Measurements from ENCODE around the gene ANKEF1. TPM values are rescaled to one million over a fixed set of nuclear protein-coding genes. Genes with fewer than 3 reads are reported as not detected.
A peak's percentile ranks its signal among the peaks of the same experiment; 100 is the strongest.

ANKEF1 gene
- total and polyA plus RNA-seq, 2 experiments from 2014 or later = 4.7 to 9.7 TPM

DNA sequence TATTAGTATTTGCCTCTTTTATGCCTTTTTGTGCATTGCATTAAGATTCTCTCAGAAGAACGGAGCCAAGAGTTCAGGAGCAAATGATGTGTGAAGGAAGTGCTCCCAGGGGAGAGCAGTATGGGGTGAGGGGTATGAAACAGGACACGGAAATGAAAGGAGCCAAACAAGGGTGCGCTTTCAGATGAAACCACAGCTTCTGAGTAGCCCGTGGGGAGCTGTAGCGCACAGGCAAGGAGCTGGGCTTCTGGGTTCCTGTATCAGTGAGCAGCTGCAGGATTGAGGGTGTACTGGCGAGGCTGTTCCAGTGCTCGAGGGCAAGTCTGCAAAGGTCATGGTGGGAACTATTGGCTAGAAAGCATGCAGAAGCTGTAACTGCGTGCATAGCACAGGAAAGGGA, 25.4 kb downstream of the ANKEF1 start:
- no peaks in the 10 kb centered on the region for H3F3A ChIP-seq (replicated peaks; ENCODE audit: low read depth)
- no peaks in the 10 kb centered on the region for H3K27me3 ChIP-seq (ENCODE audit: insufficient read depth)
- Mint-ChIP-seq H3K4me3 (no peak overlapping the region; the same call in 2 of the 3 replicates), H3K27me3 (ENCODE audit: insufficient read depth, low read depth, poor library complexity) (peaks cover 2% of the 10 kb centered on the region), H3K27ac (peak overlapping the region; percentile 45; the same call in 1 of the 2 replicates), H3K4me1 (peaks cover 17% of the 10 kb centered on the region), H3K36me3 (ENCODE audit: low read depth) (peaks cover 4% of the 10 kb centered on the region; the same call in 2 of the 3 replicates), H3K9me3 (no peaks in the 10 kb centered on the region)
- no peak overlapping the region for H3K4me3 ChIP-seq
- no peak for TF ChIP-seq STAT1 (IDR thresholded peaks at IDR 0.05; ENCODE audit: unreplicated experiment)
- TF ChIP-seq, protein P1, sequence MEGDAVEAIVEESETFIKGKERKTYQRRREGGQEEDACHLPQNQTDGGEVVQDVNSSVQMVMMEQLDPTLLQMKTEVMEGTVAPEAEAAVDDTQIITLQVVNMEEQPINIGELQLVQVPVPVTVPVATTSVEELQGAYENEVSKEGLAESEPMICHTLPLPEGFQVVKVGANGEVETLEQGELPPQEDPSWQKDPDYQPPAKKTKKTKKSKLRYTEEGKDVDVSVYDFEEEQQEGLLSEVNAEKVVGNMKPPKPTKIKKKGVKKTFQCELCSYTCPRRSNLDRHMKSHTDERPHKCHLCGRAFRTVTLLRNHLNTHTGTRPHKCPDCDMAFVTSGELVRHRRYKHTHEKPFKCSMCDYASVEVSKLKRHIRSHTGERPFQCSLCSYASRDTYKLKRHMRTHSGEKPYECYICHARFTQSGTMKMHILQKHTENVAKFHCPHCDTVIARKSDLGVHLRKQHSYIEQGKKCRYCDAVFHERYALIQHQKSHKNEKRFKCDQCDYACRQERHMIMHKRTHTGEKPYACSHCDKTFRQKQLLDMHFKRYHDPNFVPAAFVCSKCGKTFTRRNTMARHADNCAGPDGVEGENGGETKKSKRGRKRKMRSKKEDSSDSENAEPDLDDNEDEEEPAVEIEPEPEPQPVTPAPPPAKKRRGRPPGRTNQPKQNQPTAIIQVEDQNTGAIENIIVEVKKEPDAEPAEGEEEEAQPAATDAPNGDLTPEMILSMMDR (conservative IDR thresholded peaks at IDR 0.05; ENCODE audit: low read depth in 2 of 2) = no peak
- TF ChIP-seq CREB1 (CRISPR knock-in tag; IDR thresholded peaks at IDR 0.05; ENCODE audit: low read depth) = no peak
- TF ChIP-seq JUNB (IDR thresholded peaks at IDR 0.05; ENCODE audit: unreplicated experiment) = no peak
- TF ChIP-seq EZH2phosphoT487 (IDR thresholded peaks at IDR 0.05; ENCODE audit: unreplicated experiment) = no peak
- TF ChIP-seq EZH2 (IDR thresholded peaks at IDR 0.05; ENCODE audit: low read depth, unreplicated experiment) = no peak
- TF ChIP-seq NANOG (IDR thresholded peaks at IDR 0.05; ENCODE audit: borderline replicate concordance) = no peak
- TF ChIP-seq, protein P2, sequence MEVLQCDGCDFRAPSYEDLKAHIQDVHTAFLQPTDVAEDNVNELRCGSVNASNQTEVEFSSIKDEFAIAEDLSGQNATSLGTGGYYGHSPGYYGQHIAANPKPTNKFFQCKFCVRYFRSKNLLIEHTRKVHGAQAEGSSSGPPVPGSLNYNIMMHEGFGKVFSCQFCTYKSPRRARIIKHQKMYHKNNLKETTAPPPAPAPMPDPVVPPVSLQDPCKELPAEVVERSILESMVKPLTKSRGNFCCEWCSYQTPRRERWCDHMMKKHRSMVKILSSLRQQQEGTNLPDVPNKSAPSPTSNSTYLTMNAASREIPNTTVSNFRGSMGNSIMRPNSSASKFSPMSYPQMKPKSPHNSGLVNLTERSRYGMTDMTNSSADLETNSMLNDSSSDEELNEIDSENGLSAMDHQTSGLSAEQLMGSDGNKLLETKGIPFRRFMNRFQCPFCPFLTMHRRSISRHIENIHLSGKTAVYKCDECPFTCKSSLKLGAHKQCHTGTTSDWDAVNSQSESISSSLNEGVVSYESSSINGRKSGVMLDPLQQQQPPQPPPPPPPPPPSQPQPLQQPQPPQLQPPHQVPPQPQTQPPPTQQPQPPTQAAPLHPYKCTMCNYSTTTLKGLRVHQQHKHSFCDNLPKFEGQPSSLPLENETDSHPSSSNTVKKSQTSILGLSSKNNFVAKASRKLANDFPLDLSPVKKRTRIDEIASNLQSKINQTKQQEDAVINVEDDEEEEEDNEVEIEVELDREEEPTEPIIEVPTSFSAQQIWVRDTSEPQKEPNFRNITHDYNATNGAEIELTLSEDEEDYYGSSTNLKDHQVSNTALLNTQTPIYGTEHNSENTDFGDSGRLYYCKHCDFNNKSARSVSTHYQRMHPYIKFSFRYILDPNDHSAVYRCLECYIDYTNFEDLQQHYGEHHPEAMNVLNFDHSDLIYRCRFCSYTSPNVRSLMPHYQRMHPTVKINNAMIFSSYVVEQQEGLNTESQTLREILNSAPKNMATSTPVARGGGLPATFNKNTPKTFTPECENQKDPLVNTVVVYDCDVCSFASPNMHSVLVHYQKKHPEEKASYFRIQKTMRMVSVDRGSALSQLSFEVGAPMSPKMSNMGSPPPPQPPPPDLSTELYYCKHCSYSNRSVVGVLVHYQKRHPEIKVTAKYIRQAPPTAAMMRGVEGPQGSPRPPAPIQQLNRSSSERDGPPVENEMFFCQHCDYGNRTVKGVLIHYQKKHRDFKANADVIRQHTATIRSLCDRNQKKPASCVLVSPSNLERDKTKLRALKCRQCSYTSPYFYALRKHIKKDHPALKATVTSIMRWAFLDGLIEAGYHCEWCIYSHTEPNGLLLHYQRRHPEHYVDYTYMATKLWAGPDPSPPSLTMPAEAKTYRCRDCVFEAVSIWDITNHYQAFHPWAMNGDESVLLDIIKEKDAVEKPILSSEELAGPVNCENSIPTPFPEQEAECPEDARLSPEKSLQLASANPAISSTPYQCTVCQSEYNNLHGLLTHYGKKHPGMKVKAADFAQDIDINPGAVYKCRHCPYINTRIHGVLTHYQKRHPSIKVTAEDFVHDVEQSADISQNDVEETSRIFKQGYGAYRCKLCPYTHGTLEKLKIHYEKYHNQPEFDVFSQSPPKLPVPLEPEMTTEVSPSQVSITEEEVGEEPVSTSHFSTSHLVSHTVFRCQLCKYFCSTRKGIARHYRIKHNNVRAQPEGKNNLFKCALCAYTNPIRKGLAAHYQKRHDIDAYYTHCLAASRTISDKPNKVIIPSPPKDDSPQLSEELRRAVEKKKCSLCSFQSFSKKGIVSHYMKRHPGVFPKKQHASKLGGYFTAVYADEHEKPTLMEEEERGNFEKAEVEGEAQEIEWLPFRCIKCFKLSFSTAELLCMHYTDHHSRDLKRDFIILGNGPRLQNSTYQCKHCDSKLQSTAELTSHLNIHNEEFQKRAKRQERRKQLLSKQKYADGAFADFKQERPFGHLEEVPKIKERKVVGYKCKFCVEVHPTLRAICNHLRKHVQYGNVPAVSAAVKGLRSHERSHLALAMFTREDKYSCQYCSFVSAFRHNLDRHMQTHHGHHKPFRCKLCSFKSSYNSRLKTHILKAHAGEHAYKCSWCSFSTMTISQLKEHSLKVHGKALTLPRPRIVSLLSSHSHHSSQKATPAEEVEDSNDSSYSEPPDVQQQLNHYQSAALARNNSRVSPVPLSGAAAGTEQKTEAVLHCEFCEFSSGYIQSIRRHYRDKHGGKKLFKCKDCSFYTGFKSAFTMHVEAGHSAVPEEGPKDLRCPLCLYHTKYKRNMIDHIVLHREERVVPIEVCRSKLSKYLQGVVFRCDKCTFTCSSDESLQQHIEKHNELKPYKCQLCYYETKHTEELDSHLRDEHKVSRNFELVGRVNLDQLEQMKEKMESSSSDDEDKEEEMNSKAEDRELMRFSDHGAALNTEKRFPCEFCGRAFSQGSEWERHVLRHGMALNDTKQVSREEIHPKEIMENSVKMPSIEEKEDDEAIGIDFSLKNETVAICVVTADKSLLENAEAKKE (CRISPR knock-in tag; IDR thresholded peaks at IDR 0.05) = no peak
- TF ChIP-seq POLR2AphosphoS5 (IDR thresholded peaks at IDR 0.05; ENCODE audit: low read depth) = no peak
- no peak for TF ChIP-seq ZNF331 (CRISPR knock-in tag; IDR thresholded peaks at IDR 0.05; ENCODE audit: low read depth)
- TF ChIP-seq, protein P3, sequence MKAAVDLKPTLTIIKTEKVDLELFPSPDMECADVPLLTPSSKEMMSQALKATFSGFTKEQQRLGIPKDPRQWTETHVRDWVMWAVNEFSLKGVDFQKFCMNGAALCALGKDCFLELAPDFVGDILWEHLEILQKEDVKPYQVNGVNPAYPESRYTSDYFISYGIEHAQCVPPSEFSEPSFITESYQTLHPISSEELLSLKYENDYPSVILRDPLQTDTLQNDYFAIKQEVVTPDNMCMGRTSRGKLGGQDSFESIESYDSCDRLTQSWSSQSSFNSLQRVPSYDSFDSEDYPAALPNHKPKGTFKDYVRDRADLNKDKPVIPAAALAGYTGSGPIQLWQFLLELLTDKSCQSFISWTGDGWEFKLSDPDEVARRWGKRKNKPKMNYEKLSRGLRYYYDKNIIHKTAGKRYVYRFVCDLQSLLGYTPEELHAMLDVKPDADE (IDR thresholded peaks at IDR 0.05) = no peak
- TF ChIP-seq ZNF114 (CRISPR knock-in tag; IDR thresholded peaks at IDR 0.05) = no peak
- TF ChIP-seq, protein P4, sequence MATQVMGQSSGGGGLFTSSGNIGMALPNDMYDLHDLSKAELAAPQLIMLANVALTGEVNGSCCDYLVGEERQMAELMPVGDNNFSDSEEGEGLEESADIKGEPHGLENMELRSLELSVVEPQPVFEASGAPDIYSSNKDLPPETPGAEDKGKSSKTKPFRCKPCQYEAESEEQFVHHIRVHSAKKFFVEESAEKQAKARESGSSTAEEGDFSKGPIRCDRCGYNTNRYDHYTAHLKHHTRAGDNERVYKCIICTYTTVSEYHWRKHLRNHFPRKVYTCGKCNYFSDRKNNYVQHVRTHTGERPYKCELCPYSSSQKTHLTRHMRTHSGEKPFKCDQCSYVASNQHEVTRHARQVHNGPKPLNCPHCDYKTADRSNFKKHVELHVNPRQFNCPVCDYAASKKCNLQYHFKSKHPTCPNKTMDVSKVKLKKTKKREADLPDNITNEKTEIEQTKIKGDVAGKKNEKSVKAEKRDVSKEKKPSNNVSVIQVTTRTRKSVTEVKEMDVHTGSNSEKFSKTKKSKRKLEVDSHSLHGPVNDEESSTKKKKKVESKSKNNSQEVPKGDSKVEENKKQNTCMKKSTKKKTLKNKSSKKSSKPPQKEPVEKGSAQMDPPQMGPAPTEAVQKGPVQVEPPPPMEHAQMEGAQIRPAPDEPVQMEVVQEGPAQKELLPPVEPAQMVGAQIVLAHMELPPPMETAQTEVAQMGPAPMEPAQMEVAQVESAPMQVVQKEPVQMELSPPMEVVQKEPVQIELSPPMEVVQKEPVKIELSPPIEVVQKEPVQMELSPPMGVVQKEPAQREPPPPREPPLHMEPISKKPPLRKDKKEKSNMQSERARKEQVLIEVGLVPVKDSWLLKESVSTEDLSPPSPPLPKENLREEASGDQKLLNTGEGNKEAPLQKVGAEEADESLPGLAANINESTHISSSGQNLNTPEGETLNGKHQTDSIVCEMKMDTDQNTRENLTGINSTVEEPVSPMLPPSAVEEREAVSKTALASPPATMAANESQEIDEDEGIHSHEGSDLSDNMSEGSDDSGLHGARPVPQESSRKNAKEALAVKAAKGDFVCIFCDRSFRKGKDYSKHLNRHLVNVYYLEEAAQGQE (IDR thresholded peaks at IDR 0.05; ENCODE audit: unreplicated experiment) = no peak
- no peaks in the 10 kb centered on the region for H3K9me2 ChIP-seq (ENCODE audit: insufficient read depth)
- peaks cover 12% of the 10 kb centered on the region for H3K4me1 ChIP-seq (ENCODE audit: insufficient read depth)
- H4K20me1 ChIP-seq (replicated peaks; ENCODE audit: insufficient read depth) = no peaks in the 10 kb centered on the region
- ATAC-seq (peak; percentile 68), DNase-seq (ENCODE audit: low spot score) (peak; percentile 27)
- no peaks in the 10 kb centered on the region for H3K36me3 ChIP-seq (ENCODE audit: insufficient read depth)
- 0 out of 2 replicates have a peak overlapping the region, but pooled peaks have one; percentile 20 for H3K4me2 ChIP-seq
- H3K79me2 ChIP-seq (replicated peaks; ENCODE audit: insufficient read depth) = no peaks in the 10 kb centered on the region
- no peak overlapping the region for H3K27ac ChIP-seq (ENCODE audit: low read depth)
- peak overlapping the region; percentile 53; the same call in 1 of the 2 replicates for H2AFZ ChIP-seq
